ENCODE data around the gene ANXA8L1.
"Not testable (repeated sequence)": the region's sequence is repeated elsewhere in the genome, so short reads cannot be mapped to it uniquely, and the experiment has no call there.

ANXA8L1 gene, protein sequence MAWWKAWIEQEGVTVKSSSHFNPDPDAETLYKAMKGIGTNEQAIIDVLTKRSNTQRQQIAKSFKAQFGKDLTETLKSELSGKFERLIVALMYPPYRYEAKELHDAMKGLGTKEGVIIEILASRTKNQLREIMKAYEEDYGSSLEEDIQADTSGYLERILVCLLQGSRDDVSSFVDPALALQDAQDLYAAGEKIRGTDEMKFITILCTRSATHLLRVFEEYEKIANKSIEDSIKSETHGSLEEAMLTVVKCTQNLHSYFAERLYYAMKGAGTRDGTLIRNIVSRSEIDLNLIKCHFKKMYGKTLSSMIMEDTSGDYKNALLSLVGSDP

DNA sequence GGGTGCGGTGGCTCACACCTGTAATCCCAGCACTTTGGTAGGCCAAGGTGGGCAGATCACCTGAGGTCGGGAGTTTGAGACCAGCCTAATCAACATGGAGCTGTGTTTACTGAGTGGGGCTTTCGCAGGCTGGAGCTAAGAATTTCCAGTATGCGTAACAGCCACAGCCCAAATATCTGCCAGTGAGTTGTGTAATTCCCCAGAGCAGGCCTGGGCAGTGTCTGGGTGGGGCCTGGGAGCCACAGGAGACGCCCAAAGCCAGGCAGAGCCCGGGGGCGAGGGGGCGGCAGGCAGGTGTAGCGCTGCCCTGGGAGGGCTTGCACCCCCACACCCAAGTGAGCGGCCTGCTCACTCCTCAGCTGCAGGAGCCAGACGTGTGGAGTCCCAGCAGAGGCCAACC lies at the start of gene ANXA8L1:
Gene ANXA8L1 (plus strand): TSS at position 371 of the 400 bp plus-strand sequence. CDS start 76 bp downstream, outside the sequence.
- in situ Hi-C loops (cut with HindIII; ENCODE audit: low sequenced_read_pairs) = not testable (repeated sequence)

- in situ Hi-C loops (cut with HindIII; ENCODE audit: low sequenced_read_pairs) = loop anchor here (10.0 kb wide), 1 partner anchor 91 kb away; no protein-coding TSS in a partner anchor
Measured at GRCh38 chr10:46326066-46326465, 49.5 kb upstream of the ANXA8L1 start.

DNA sequence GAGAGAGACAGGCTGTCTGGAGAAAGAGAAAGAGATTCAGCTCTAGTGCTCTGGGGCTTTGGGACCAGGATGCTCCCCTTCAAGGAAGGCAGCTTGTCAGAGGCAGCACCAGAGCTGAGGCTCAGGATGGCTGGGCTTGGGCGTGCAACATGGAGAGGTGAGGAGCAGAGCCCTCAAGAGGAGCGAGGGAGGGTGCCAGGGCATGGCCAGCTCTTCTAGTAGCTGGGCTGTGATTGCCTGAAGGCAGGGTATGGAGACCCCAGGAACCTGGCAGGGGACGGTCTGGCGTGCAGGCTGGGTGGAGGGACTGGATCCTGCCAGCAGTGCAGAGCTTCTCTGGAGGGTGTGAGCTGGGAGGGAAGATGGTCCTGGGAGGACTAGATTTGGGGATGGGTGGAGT lies 48.6 kb upstream of the ANXA8L1 start:
- in situ Hi-C loops (cut with HindIII; ENCODE audit: low sequenced_read_pairs) = loop anchor here (10.0 kb wide), 1 partner anchor 92 kb away; no protein-coding TSS in a partner anchor

GRCh38 chr10:46327685-46328084 lies 47.9 kb upstream of the ANXA8L1 start:
- in situ Hi-C loops (cut with HindIII; ENCODE audit: low sequenced_read_pairs) = loop anchor here (10.0 kb wide), 1 partner anchor 93 kb away; no protein-coding TSS in a partner anchor

DNA sequence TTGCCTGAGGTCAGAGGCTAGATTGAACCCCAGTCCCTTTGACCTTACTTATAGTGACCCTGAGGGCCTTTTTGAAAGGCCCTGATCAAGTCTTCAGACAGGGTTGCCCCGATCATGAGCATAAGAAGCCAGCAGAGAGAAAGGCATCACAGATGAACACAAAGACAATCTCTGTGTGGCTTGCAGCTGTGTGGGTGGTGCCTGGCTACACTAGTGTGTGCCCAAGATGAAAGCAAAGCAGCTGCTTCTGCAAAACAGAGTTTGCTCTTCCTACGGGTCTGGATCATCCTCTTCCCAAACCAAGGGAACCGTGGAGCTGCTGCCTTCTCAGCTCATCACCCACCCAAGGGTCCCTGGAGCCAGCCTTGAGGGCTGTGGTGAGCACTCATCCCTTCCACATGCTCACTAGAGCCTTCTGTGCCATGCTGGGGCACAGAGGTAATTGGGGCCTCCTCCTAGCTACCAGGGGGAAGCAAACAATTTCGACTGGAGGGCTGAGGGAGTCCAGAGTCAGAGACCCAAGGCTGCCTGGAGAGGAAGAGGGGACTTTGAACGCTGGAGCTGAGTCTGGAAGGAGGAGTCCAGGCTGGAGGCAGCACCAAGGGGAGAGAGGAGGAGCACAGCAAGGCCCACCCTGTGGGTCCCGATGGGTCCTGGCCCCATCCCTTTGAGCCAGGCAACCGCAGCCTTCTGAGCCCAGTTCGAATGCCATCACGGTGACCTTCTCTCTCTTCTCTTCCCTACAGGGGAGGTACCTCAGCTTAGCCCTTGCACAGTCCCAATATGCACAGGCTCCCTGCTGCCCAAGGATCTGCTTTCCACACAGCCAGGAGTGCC lies 46.5 kb upstream of the ANXA8L1 start:
- in situ Hi-C loops (cut with HindIII; ENCODE audit: low sequenced_read_pairs) = loop anchor here (10.0 kb wide), 1 partner anchor 94 kb away; no protein-coding TSS in a partner anchor

DNA sequence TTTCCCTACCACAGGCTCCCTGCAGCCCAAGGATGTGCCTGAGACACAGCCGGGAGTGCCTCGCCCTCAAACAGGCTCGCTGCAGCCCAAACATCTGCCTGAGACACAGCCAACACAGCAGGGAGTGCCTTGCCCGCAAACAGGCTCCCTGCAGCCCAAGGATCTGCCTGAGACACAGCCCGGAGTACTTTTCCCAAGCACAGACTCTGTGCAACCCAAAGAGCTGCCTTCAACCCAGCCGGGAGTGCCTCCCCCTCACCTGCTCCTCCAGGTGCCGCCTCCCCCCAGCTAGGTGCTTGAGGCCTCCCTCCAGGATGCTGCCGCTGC lies 45.9 kb upstream of the ANXA8L1 start:
- in situ Hi-C loops (cut with HindIII; ENCODE audit: low sequenced_read_pairs) = loop anchor here (10.0 kb wide), 1 partner anchor 95 kb away; no protein-coding TSS in a partner anchor

DNA sequence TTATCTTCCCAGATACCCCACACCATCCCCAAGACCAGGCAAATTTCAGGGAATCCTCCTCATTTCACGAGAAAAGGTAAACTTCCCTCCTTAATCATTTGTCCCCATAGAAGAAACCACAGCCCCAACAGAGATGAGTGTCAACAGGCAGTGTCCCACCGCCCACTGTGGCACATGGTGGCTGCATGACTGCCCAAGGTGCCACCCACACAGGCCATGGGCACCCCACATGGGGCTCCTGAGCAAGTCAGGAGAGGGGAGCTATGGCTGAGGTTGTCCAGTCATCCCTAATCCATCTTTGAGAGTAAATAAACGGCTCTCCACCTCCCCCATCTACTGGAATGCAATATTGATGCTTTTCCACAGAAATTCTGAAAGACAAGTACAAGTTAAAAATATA lies 44.7 kb upstream of the ANXA8L1 start:
- in situ Hi-C loops (cut with HindIII; ENCODE audit: low sequenced_read_pairs) = no loop called here

DNA sequence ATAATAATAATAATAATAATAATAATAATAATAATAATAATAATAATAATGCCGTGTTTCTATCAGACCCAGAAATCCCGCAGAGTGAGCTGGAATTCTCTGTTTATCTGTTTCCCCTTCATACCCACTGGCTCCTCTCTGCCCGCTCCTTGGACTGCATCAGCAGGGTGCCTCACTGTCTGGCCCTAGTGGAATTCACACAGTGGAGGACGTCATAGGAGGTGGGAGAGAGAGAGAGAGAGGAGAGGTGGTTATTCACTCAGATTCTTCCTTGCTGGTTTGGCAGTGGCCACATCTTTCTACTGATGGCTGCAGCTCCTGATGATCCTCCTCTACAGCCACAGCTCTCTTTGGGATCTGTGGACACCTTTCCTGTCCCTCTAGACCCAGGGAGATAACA lies 10.1 kb upstream of the ANXA8L1 start:
- in situ Hi-C loops (cut with HindIII; ENCODE audit: low sequenced_read_pairs) = not testable (repeated sequence)

- in situ Hi-C loops (cut with HindIII; ENCODE audit: low sequenced_read_pairs) = not testable (repeated sequence)
Measured at GRCh38 chr10:46367209-46367608, 8.4 kb upstream of the ANXA8L1 start.

- in situ Hi-C loops (cut with HindIII; ENCODE audit: low sequenced_read_pairs) = not testable (repeated sequence)
Measured at GRCh38 chr10:46367666-46368240, 7.8 kb upstream of the ANXA8L1 start.

DNA sequence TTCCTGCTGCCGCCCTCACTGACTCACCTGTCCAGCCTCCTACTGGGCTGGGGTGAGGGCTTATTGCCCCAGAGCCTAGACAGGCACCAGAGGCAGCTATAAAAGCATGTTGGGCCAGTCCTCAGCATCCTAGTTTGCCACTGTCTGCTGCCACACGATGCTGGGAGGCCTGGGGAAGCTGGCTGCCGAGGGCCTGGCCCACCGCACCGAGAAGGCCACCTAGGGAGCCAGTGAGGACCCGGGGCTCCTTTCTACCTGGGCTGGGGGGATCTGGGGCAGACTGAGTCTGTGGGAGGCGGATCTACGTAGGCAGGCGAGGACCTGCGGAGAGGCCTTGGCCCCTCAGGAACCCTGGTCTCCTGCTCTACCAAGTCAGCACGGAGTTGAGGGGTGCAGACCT lies 6.6 kb upstream of the ANXA8L1 start:
- in situ Hi-C loops (cut with HindIII; ENCODE audit: low sequenced_read_pairs) = not testable (repeated sequence)

- in situ Hi-C loops (cut with HindIII; ENCODE audit: low sequenced_read_pairs) = not testable (repeated sequence)
Measured at GRCh38 chr10:46374410-46374809, 1.2 kb upstream of the ANXA8L1 start.

- in situ Hi-C loops (cut with HindIII; ENCODE audit: low sequenced_read_pairs) = not testable (repeated sequence)
Measured at GRCh38 chr10:46377022-46377421, 1.4 kb downstream of the ANXA8L1 start.

- in situ Hi-C loops (cut with HindIII; ENCODE audit: low sequenced_read_pairs) = not testable (repeated sequence)
Measured at GRCh38 chr10:46377651-46378050, 2.1 kb downstream of the ANXA8L1 start.

DNA sequence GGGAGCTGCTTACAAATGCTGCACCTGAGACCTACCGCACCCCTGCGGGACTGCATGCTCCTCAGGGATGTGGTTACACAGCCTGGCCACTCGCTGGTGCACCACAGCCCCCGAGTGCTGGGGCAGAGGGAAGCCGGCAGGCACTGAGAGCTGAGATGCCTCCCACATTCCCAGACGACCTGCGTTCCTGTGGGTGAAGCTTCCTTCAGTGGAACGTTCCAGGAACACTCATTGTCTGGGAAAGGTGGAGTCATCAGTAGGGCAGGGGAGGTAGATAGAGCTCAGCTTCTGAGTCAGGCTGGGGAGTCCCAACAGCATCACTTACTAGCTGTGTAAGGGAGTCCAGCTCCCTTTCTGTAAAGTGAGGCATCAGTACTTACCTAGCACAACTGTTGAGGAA lies 2.5 kb downstream of the ANXA8L1 start:
- in situ Hi-C loops (cut with HindIII; ENCODE audit: low sequenced_read_pairs) = not testable (repeated sequence)

DNA sequence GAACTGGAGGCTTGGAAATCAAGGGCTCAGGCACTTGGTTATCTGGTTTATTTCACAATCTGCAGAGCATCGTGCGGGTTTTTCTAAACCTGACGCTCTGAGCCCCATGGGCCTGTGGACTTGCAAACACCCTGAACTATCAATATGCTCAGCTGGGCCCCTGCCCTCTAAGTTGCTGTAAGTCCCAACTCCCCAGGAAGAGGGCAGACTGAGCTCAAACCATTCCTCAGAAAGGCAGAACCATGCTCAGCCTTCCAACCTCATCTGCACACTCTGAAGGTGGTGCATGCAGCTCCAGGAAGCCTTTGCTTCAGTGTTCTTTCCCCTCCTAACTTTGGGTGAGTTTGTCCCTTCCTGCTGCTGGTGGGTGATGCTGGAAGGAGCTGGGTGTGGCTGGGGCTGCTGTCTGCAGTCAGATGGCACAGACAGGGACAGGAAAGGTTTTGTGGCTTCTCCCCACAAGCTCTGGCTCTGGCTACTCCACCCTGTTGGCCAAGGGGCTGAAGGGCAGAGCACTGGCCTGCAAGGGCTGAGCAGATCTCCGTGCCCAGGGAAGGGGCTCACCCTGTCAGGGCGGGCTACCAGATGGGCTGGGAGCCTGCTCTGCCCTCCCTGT lies 3.8 kb downstream of the ANXA8L1 start:
- in situ Hi-C loops (cut with HindIII; ENCODE audit: low sequenced_read_pairs) = not testable (repeated sequence)

GRCh38 chr10:46385858-46386257 lies 10.3 kb downstream of the ANXA8L1 start:
- in situ Hi-C loops (cut with HindIII; ENCODE audit: low sequenced_read_pairs) = not testable (repeated sequence)

DNA sequence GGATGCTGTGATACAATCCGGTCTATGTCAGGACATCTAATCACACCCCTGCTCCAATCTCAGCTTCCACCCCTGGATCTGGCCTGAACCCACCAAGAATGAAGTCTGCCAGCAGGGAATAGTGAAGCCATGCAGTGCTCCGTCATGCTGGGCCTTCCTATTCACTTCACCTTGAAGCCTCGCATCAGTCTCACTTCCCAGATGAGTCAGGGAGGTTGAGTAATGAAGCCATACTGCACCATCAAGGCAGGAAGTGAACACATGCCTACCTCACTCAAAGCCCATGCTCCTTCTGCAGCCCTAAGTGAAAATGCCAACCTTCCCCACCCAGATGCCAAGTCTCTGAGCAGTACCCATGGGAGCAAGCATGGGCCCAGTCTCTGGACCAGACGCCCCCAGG lies 11.1 kb downstream of the ANXA8L1 start:
- in situ Hi-C loops (cut with HindIII; ENCODE audit: low sequenced_read_pairs) = not testable (repeated sequence)

DNA sequence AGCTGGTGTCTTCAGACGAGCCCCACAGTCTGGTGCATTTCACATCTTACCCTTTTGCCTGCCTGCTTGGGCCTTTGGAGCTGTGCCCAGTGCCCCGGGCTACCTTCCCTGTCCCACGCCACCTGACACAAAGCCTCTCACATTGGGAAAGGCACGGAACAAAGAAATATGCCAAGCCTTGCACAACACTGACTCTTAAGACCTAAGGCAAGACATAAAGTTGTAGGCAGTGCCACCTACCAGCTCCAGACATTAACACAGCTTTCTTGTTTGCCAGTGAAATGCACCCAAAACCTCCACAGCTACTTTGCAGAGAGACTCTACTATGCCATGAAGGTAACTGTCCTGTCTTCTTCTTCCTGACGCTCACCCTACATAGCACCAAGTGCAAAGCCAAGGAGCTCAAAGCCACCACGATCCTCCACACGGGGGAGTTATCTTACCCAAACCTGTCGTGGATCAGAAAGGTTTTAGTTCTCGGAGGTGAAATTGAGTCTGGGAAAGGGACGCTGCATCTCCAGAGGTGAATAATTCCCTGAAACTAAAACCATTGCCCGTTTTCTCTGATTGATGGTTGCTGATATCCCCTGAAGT lies 11.8 kb downstream of the ANXA8L1 start:
- in situ Hi-C loops (cut with HindIII; ENCODE audit: low sequenced_read_pairs) = not testable (repeated sequence)

GRCh38 chr10:46391422-46391821 lies 15.8 kb downstream of the ANXA8L1 start:
- in situ Hi-C loops (cut with HindIII; ENCODE audit: low sequenced_read_pairs) = not testable (repeated sequence)
